Measurements from ENCODE around the gene ANXA3.
"Not testable (repeated sequence)": the region's sequence is repeated elsewhere in the genome, so short reads cannot be mapped to it uniquely, and the experiment has no call there.

The ANXA3 gene

GRCh38 chr4:78592088-78592783 lies 40.7 kb downstream of the ANXA3 start:
- no peak overlapping the region for H3K56ac ChIP-seq (ENCODE audit: low read length)
- H3K4me3 ChIP-seq (ENCODE audit: low read length), result no peak overlapping the region
- no peak overlapping the region for H3K23ac ChIP-seq (ENCODE audit: low read length)
- H2BK5ac ChIP-seq (ENCODE audit: low read length), result no peak overlapping the region
- no peaks in the 10 kb centered on the region for H3K27me3 ChIP-seq (ENCODE audit: insufficient read depth, low read length, poor library complexity)
- peak; percentile 32 for DNase-seq
- H3K79me2 ChIP-seq (ENCODE audit: control insufficient read depth, insufficient read depth, low read length), result no peaks in the 10 kb centered on the region
- H2BK120ac ChIP-seq (ENCODE audit: low read depth, low read length), result no peak overlapping the region
- no peak overlapping the region for H3K18ac ChIP-seq (ENCODE audit: low read length)
- H2BK15ac ChIP-seq (replicated peaks; ENCODE audit: low read depth), result no peak overlapping the region
- H3K27ac ChIP-seq (ENCODE audit: low read depth, low read length), result no peak overlapping the region
- no peak overlapping the region for H3K4me2 ChIP-seq (ENCODE audit: low read length)
- no peak overlapping the region for H2AK5ac ChIP-seq (ENCODE audit: low read length)
- H4K8ac ChIP-seq (ENCODE audit: low read depth, low read length), result no peak overlapping the region
- no peaks in the 10 kb centered on the region for H3K4me1 ChIP-seq (ENCODE audit: control insufficient read depth, low read depth, low read length)
- no peak overlapping the region for H3K9ac ChIP-seq (ENCODE audit: low read length)
- no peak overlapping the region for H4K5ac ChIP-seq (ENCODE audit: low read length)
- H3K4ac ChIP-seq (ENCODE audit: low read depth, low read length), result no peak overlapping the region
- no CpG with 5 or more reads among the region's 3 CpGs for WGBS (ENCODE audit: extremely low coverage, insufficient coverage, low lambda C conversion rate)
- H3K79me1 ChIP-seq (ENCODE audit: low read length), result no peaks in the 10 kb centered on the region
- peaks cover 3% of the 10 kb centered on the region for H3K36me3 ChIP-seq (ENCODE audit: control insufficient read depth, insufficient read depth, low read length)

GRCh38 chr4:78596111-78596742 lies 44.7 kb downstream of the ANXA3 start:
- no peak overlapping the region for H3K9ac ChIP-seq (ENCODE audit: low read length)

GRCh38 chr4:78598431-78598830 lies 46.9 kb downstream of the ANXA3 start:
- not testable (repeated sequence) for H2AK5ac ChIP-seq (ENCODE audit: low read length); H3K56ac ChIP-seq (ENCODE audit: low read length); H3K9ac ChIP-seq (ENCODE audit: low read length); H2BK120ac ChIP-seq (ENCODE audit: low read depth, low read length); H3K79me2 ChIP-seq (ENCODE audit: control insufficient read depth, insufficient read depth, low read length); H3K4me2 ChIP-seq (ENCODE audit: low read length); H3K79me1 ChIP-seq (ENCODE audit: low read length); H3K27me3 ChIP-seq (ENCODE audit: insufficient read depth, low read length, poor library complexity); DNase-seq; H4K5ac ChIP-seq (ENCODE audit: low read length); H3K4ac ChIP-seq (ENCODE audit: low read depth, low read length); H2BK15ac ChIP-seq (replicated peaks; ENCODE audit: low read depth); H2BK5ac ChIP-seq (ENCODE audit: low read length); H3K4me1 ChIP-seq (ENCODE audit: control insufficient read depth, low read depth, low read length); H4K8ac ChIP-seq (ENCODE audit: low read depth, low read length); H3K23ac ChIP-seq (ENCODE audit: low read length); H3K4me3 ChIP-seq (ENCODE audit: low read length); H3K36me3 ChIP-seq (ENCODE audit: control insufficient read depth, insufficient read depth, low read length); H3K27ac ChIP-seq (ENCODE audit: low read depth, low read length); H3K18ac ChIP-seq (ENCODE audit: low read length)
- no CpG with 5 or more reads among the region's 10 CpGs for WGBS (ENCODE audit: extremely low coverage, insufficient coverage, low lambda C conversion rate)

More at GRCh38 chr4:78596111-78596742, 44.7 kb downstream of the ANXA3 start:
- Histone ChIP-seq H3K4me3 (ENCODE audit: low read length) (no peak overlapping the region), H3K23ac (ENCODE audit: low read length) (no peak overlapping the region), H3K79me1 (ENCODE audit: low read length) (no peaks in the 10 kb centered on the region), H3K4ac (ENCODE audit: low read depth, low read length) (no peak overlapping the region), H3K27ac (ENCODE audit: low read depth, low read length) (no peak overlapping the region), H3K36me3 (ENCODE audit: control insufficient read depth, insufficient read depth, low read length) (peaks cover 1% of the 10 kb centered on the region), H4K5ac (ENCODE audit: low read length) (no peak overlapping the region), H2BK120ac (ENCODE audit: low read depth, low read length) (no peak overlapping the region), H3K27me3 (ENCODE audit: insufficient read depth, low read length, poor library complexity) (no peaks in the 10 kb centered on the region), H3K79me2 (ENCODE audit: control insufficient read depth, insufficient read depth, low read length) (no peaks in the 10 kb centered on the region), H2BK15ac (replicated peaks; ENCODE audit: low read depth) (no peak overlapping the region), H4K8ac (ENCODE audit: low read depth, low read length) (no peak overlapping the region), H2AK5ac (ENCODE audit: low read length) (no peak overlapping the region), H3K4me1 (ENCODE audit: control insufficient read depth, low read depth, low read length) (no peaks in the 10 kb centered on the region), H3K4me2 (ENCODE audit: low read length) (no peak overlapping the region), H3K56ac (ENCODE audit: low read length) (no peak overlapping the region), H3K18ac (ENCODE audit: low read length) (no peak overlapping the region), H2BK5ac (ENCODE audit: low read length) (no peak overlapping the region)
- DNase-seq, result no peak
- no CpG with 5 or more reads among the region's 3 CpGs for WGBS (ENCODE audit: extremely low coverage, insufficient coverage, low lambda C conversion rate)

- H4K8ac ChIP-seq (ENCODE audit: low read depth, low read length), result no peak overlapping the region
- no peaks in the 10 kb centered on the region for H3K79me1 ChIP-seq (ENCODE audit: low read length)
- no peak overlapping the region for H4K5ac ChIP-seq (ENCODE audit: low read length)
- no peak overlapping the region for H2AK5ac ChIP-seq (ENCODE audit: low read length)
- H3K56ac ChIP-seq (ENCODE audit: low read length), result no peak overlapping the region
- no peak for DNase-seq
- no peak overlapping the region for H3K18ac ChIP-seq (ENCODE audit: low read length)
- WGBS (ENCODE audit: extremely low coverage, insufficient coverage, low lambda C conversion rate), result no CpG with 5 or more reads among the region's 4 CpGs
- no peaks in the 10 kb centered on the region for H3K27me3 ChIP-seq (ENCODE audit: insufficient read depth, low read length, poor library complexity)
- H3K27ac ChIP-seq (ENCODE audit: low read depth, low read length), result no peak overlapping the region
- H3K4ac ChIP-seq (ENCODE audit: low read depth, low read length), result no peak overlapping the region
- H3K79me2 ChIP-seq (ENCODE audit: control insufficient read depth, insufficient read depth, low read length), result no peaks in the 10 kb centered on the region
- H3K4me1 ChIP-seq (ENCODE audit: control insufficient read depth, low read depth, low read length), result no peaks in the 10 kb centered on the region
- no peak overlapping the region for H2BK5ac ChIP-seq (ENCODE audit: low read length)
- H3K23ac ChIP-seq (ENCODE audit: low read length), result no peak overlapping the region
- no peak overlapping the region for H3K9ac ChIP-seq (ENCODE audit: low read length)
- no peaks in the 10 kb centered on the region for H3K36me3 ChIP-seq (ENCODE audit: control insufficient read depth, insufficient read depth, low read length)
- H2BK15ac ChIP-seq (replicated peaks; ENCODE audit: low read depth), result no peak overlapping the region
- H2BK120ac ChIP-seq (ENCODE audit: low read depth, low read length), result no peak overlapping the region
- H3K4me2 ChIP-seq (ENCODE audit: low read length), result no peak overlapping the region
- H3K4me3 ChIP-seq (ENCODE audit: low read length), result no peak overlapping the region
Measured at GRCh38 chr4:78599147-78599546, 47.6 kb downstream of the ANXA3 start.

GRCh38 chr4:78599931-78600375 lies 48.4 kb downstream of the ANXA3 start:
- H3K56ac ChIP-seq (ENCODE audit: low read length), result no peak overlapping the region
- H2BK120ac ChIP-seq (ENCODE audit: low read depth, low read length), result no peak overlapping the region
- H3K4me1 ChIP-seq (ENCODE audit: control insufficient read depth, low read depth, low read length), result no peaks in the 10 kb centered on the region
- H3K4me3 ChIP-seq (ENCODE audit: low read length), result no peak overlapping the region
- no peak for DNase-seq
- H3K79me2 ChIP-seq (ENCODE audit: control insufficient read depth, insufficient read depth, low read length), result no peaks in the 10 kb centered on the region
- H3K36me3 ChIP-seq (ENCODE audit: control insufficient read depth, insufficient read depth, low read length), result no peaks in the 10 kb centered on the region
- no peak overlapping the region for H2BK5ac ChIP-seq (ENCODE audit: low read length)
- no peak overlapping the region for H3K9ac ChIP-seq (ENCODE audit: low read length)
- WGBS (ENCODE audit: extremely low coverage, insufficient coverage, low lambda C conversion rate), result no CpG with 5 or more reads among the region's 2 CpGs
- no peak overlapping the region for H3K23ac ChIP-seq (ENCODE audit: low read length)
- no peak overlapping the region for H4K5ac ChIP-seq (ENCODE audit: low read length)
- H3K27ac ChIP-seq (ENCODE audit: low read depth, low read length), result no peak overlapping the region
- H3K27me3 ChIP-seq (ENCODE audit: insufficient read depth, low read length, poor library complexity), result no peaks in the 10 kb centered on the region
- H3K4ac ChIP-seq (ENCODE audit: low read depth, low read length), result no peak overlapping the region
- H2AK5ac ChIP-seq (ENCODE audit: low read length), result no peak overlapping the region
- H4K8ac ChIP-seq (ENCODE audit: low read depth, low read length), result no peak overlapping the region
- no peak overlapping the region for H3K4me2 ChIP-seq (ENCODE audit: low read length)
- H2BK15ac ChIP-seq (replicated peaks; ENCODE audit: low read depth), result no peak overlapping the region
- no peaks in the 10 kb centered on the region for H3K79me1 ChIP-seq (ENCODE audit: low read length)
- H3K18ac ChIP-seq (ENCODE audit: low read length), result no peak overlapping the region
